NCI-H345 treated with DMSO at 0.1 percent for 48 hours (cell line): ENCODE measurements around the gene IFT27.

Experiments used
- DNase-seq: peaks from one replicate; lab custom pipeline; 2025; ENCODE audit not compliant: unreplicated experiment; lab: John Stamatoyannopoulos, UW

IFT27 gene

DNA sequence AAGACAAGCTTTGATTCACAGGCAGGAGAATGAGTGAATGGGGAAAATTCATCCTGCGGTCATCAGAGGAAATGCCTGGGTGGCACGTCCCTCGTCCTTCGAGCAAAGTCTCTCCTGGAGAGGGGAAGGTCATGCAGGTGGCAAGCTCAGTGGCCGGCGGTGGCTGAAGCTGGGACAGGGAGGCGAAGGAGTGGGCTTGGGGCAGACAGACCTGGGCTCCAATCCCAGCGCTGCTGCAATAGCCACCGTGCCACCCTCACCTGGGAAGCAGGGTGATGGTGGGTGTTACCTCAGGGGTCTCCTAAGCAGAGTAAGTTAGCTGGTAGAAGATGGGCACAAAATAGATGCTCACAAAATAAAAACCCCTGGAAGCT, 49.9 kb downstream of the IFT27 start:
- DNase-seq = no peak

DNA sequence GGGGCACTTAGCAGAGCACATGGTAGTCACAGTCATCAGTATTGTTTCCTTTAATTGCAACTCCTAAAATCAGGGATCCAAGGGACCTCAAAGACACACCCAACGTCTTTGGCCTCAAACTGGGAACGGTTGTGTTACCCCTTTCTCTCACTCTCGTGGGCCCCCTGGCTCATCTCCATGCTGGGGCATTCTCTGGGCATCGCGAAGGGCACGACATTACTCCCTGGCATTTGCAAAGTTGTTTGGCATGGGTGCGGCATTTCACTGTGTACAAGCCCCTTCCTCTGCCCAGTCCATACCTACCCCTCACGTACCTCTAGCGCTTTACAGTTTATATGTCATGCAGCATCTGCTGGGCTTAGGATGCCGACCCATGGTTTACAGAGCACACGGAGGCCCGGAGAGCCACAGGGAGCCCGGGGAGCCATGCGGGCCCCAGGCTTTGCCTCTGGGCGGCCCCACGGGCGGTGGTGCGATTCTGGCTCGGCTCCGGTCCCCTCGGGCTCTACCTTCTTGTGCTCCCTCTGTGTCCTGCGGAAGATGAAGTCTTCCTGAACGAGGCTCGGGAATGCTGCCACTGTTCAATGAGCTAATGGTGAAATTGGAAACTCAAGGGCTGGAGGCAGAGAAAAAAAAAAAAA, 50.4 kb downstream of the IFT27 start:
- DNase-seq = no peak

DNA sequence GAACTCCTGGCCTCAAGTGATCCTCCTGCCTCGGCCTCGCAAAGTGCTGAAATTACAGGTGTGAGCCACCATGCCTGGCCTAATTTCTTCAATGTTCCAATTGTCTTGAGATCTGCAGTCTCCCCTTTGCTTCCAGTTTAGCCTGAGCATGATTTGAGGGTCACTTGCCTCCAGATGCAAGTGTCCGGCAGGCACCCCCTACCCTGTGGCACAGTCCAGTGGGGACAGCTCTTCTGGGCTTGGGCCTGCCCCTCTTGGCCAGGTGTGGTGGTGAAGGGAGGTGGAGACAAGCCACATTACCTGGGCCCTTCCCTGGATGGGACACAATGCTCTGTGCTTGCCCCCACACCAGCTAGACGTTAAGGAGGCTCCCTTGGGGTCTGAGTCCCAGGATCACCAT, 51.1 kb downstream of the IFT27 start:
- no peak for DNase-seq

DNA sequence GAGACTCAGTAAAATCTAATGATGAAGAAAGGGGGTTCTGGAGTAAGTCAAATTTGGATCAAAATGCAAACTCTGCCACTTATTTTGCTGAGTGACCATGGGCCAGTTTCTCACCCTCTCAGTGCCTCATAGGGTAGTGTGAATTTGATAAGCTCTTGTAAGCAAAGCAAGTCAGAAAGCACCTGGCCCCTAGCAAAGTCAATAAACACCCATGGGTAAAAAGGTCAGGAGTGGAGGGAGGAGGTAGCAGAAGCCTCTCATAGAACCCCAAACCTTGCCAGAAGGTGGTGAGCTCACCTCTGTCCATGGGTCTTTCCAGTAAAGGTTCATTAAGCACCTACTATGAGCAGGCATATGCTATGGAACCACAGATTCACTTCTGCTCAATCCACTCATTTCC, 53.9 kb downstream of the IFT27 start:
- DNase-seq = no peak

DNA sequence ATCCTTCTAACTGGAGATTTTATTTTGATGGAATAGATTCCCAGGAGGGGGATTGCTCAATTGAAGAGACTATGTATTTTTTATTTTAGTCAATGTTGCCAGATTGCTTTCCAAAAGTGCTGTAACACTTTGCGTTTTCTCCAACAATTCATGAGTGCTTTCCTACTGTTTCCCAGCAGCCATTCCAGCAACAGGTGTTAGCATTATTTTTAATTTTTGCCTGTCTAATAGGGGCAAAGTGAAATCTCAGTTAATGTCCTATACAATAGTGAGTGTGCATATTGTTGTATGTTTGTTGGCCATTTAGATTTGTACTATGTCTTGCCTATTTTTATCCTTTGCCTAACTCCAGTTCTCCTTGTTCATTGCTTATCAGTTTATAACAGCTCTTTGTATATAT, 60.3 kb downstream of the IFT27 start:
- DNase-seq = no peak

DNA sequence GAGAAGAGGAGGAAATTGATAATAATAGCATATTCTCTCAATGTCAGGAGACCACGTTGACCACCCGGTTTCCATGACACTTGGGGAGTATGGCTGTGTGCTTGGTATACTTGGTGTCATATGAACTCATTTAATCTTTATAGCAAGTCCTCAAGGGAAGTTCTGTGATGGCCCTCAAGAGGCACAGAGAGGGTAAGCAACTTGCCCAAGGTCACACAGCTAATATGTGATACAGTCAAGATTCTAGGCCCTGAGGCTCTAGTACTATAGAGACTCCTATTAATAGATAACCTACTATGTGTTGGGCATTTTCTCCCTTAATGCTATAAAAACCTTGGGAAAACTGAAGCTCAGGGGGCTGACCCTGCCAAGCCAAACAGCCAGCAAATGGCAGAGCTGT, 61.8 kb downstream of the IFT27 start:
- DNase-seq = no peak

DNA sequence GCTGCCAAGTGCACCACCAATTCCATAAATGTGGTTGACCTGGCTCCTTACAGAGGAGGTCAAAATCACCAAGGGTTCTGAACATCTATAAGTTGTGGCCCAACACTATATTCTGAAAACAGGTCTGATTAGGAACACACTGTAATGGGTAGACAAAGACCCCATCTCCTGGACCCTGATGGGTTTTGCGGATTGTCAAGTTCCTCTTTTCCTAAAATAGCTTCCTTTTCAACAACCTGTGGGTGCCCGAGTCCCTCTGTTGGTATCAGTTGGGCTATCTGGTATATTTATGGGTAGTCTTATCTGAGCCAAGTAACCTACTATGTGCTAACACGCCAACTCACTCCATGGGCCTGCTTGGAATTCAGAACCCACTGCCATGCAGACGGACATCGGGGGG, 62.5 kb downstream of the IFT27 start:
- no peak for DNase-seq
